Measurements from ENCODE around the gene BLOC1S5.
"Not testable (repeated sequence)": the region's sequence is repeated elsewhere in the genome, so short reads cannot be mapped to it uniquely, and the experiment has no call there.

BLOC1S5 gene

DNA sequence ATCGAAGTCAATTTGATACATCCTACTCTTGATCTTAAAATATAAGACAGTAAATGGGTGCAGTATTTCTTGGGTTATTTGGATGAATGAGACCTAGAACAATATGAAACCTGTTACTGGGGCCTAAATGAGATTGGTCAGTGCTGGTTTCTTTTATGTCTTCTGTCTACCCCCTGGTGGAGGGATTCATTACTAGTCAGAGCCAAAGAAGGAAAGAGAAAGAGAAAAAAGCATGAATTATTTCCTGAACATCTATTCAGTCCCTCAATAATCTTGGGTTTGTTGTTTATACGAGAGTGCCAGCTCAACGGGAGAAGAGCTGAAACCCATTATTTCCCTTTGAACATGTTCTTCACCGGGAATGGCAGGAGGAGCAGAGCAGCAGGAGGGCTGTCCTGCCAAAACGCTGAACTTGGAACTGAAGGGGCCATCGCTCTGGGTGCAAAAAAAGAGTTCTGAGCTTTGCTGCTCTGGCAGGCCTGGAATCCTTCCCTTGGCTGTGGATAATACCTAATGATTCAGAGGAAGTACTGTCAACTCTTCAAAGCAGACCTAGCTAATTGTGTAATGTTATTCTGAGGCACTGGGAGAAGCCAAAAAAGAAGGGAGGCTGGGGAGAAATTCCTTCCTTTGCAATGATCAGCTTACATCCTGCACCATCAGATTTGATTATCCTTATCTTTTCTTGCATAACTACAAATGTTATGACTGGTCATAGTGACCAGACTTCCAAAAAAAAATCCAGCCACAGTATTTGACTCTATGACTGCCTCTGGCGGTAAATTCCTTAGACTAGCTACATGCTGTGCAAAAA lies 72.0 kb downstream of the BLOC1S5 start:
- DNase-seq: no peak

DNA sequence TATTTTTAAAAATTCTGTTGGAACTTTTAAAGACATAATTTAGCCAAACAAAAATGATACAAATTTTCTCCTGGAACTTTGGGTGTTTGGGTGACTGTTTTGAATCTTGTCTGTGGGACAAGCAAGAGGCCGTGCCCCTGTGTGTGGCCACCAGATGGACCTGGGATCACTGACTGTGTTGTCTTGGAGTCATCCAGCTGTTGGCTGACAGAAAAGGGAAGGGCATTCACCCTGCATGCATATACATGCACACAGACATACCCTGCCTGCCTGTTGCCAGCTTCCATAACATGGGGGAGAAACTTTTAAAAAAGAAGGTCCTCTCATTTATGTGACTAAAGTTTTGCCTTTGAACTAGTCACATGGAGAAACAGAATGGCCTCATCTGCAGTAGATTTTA lies 72.7 kb downstream of the BLOC1S5 start:
- DNase-seq: no peak

DNA sequence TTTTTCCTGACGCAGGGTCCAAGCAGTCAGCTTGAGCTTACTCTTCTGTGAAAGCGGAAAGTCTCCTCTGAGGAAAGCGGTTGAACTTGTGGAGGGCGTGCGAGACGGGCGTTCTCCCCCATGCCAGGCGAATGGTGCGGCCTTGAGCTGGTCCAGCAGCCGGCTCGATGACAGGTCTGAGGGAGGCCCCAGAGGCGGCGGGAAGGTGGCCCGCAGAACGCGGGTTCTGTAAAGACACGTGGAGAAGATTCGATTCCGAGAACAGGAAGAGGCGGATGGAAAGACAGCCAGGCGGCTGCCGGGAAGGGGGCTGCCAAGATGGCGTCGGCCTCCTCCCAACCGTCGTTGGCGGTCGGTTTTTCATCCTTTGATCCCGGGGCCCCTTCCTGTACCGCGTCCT lies 78.0 kb downstream of the BLOC1S5 start:
- no peak for DNase-seq

DNA sequence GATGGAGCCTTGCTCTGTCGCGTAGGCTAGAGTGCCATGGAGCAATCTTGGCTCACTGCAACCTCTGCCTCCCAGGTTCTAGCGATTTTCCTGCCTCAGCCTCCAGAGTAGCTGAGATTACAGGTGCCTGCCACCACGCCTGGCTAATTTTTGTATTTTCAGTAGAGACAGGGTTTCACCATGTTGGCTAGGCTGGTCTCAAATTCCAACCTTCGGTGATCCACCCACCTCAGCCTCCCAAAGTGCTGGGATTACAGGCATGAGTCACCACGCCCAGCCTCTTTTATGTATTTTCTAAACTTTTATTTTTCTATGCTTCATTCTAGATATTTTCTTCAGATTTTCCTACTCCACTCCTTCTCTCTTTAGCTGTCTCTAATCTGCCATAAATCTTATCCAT lies 80.2 kb downstream of the BLOC1S5 start:
- DNase-seq: not testable (repeated sequence)

DNA sequence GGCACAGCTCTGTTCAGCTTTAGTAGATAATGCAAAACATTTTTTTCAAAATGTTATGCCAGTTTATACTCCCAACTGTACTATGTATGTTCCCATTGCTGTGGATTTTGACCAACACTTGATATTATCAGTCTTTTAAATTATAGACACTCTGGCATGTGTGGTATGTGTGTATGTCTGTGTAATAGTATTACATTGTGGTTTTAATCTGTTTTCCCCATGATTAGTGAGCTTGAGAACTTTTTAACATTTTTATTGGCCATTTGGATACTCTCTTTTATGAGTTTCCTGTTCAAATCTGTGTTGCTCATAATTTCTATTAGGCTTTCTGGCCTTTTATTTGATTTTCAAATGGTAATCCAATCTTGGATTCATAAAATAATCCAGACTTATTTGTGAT lies 84.4 kb downstream of the BLOC1S5 start:
- no peak for DNase-seq

DNA sequence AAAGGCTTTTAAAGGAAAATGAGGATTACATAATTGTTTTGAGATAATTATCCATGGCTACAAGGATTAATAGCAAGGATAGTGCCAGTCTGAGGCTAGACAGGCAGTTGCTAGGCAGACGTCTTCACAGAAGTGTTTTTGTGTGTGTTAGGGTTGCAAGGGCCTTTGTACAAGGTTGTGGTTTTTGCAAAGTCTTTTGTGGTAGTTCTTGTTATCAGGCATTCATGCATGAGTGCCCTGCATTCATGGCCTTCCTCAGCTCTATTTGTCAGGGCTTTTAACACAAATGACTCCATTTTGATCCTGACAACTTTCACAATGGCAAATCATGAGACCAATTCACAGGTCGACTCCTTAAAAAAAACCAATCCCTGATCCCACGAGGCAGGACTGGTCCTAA lies 85.5 kb downstream of the BLOC1S5 start:
- DNase-seq: no peak

DNA sequence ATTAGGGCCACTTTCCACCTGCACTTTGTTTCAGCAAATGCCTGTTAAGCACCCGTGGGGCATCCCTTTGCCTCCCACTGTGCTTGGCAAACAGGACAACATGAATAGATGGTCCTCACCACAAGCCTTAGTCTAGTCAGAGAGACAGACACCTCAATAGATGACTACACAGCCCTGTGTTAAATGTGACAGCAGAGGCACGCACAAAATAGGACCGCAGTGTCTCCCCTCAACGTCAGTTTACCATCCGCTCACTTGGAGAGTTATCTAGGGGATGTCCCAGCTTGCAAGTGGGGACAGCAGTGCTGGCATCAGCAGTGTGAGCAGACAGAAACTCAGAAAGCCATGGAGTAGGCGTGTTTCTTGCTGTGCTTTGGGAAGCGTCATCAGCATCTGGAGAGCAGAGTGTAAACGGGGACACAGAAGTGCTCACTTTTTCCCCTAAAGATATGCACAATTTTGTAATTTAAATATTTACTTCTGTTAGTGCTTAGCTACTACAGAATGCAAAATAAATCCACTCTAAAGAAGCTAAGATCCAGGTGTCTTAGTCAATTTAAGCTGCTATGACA lies 87.6 kb downstream of the BLOC1S5 start:
- no peak for DNase-seq

DNA sequence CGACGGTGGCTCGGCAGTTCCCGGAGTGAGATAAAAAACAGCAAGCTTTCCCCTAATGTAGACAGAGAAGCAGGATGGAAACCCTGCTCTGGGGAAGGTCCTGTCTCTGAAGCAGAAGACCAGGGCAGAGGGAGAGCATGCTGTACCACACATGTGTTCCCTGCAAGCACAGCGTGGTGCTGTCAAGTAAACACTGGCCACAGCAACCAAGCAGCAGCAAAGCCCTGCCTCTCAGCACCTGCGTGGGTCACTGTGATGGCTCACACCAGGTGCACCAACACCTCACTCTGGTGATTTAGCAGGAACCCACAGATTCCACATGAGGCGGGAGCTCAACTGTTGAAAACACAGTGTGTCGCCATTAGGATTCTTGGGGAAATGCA lies 88.4 kb downstream of the BLOC1S5 start:
- DNase-seq: no peak

DNA sequence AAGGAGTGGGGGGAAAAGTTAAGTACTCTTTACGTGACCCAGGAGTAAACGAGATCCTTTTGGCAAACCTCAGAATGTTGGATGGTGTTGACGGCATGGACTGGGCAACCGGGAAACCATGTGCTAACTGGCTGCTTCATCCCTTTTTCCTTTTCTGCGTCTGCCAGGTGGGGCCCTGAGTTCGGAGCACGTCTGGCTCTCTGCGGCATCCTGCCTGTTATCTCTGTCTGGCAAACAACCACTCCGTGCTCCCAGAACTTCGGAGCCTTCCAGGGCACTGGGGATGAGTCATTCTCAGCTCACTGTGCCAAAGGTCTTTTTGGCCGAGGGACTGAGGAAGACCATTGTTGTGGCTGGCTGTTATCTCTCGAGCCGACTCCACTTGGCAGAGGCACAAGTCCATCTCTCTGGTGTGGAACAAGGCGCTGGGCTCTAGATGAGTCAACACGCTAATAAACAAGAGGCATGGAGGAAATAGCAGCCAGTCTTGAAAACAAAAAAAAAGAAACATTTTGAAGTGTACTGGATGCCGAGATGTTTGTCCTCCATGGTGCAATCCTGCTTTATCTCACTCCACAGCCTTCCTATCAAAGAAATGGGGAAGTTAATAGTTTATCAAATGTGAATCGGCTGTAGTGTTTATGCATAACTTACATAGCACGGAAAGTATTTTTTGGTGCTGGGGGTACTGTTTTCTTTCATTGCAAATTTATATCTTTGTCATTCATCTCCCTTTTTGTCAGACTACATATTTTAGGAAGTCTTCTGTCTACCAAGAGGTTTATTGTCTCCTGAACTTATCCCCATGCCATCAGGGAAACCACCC lies 89.0 kb downstream of the BLOC1S5 start:
- DNase-seq: no peak

DNA sequence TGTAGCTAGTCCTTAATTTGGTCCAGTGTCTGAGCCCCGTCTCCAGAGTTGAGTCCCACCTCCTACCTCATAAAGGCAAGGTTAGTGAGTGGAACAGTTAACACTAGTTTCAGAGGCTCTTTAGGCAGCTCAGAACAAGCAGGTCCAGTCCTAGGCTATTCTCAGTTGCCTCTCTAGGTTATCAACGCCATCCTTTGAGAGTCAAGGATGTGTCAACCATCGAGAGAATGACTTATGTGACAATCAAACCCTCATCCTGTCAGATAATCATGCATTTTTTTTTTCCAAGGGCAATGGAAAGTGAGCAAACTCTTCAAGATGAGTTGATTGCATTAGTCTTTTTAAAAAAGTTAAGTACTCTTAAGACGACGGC lies 89.6 kb downstream of the BLOC1S5 start:
- DNase-seq: no peak

DNA sequence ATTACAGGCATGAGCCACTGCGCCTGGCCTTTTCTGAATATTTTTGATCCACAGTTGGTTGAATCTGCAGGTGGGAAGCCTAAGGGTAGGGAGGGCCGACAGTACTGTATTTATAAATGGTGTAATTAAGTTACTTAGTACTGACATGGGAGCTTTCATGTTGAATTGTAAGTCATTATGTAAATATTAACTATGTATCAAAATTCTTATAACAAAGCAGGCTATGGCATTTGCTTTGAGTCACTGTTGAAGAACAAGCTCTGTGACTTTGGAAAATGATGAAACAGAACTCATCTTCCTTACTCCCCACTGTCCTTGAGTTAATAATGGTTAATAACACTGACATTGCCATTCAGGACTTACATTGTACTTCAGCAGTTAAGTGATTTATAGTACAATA lies 90.6 kb downstream of the BLOC1S5 start:
- DNase-seq: no peak

DNA sequence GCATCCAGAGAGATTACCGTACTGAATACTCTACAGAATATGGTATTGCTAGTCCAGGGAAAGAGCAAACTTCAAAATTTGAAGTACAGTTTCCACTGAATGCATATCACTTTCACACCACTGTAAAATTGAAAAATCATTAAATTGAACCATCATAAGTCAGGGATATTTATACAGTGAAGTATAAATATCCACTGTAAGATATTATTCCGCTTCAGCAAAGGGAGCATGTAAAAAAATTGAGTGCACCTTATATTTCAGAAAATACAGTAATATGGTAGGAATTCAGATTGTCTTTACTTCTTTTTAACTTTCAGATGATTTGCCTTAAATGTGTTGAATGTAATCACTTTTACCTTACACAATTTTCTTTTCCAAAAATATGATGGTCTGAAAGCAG lies 92.7 kb downstream of the BLOC1S5 start:
- no peak for DNase-seq

DNA sequence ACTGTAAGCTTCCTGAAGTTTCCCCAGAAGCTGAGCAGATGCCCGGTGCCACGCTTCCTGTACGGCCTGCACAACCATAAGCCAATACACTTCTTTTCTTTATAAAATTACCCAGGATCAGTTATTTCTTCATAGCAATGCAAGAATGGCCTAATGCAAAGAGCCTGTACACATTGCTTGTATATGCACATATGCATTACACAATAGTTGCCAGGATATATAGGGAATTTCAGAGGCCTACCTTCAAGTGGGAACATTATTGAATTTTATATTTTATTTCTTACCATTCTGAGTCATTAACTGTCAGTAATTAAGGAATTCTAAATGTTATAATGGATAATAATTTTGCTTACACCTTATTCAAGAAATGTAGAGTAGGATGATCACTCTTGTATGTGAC lies 93.6 kb downstream of the BLOC1S5 start:
- DNase-seq: no peak
